Neural cell (in vitro differentiated cells): ENCODE results near the gene TMEM190.
"Not testable (repeated sequence)": the region's sequence is repeated elsewhere in the genome, so short reads cannot be mapped to it uniquely, and the experiment has no call there.

Experiments
- CTCF ChIP-seq: fragments of 450-650 bp; IDR thresholded peaks from 2 replicates; pipeline ENCODE4 v1.5.1; 2014; ENCODE audit warnings: antibody characterized with exemption, mild to moderate bottlenecking, moderate library complexity; ENCODE audit not compliant: poor library complexity, severe bottlenecking
- EP300 ChIP-seq: fragments of 450-650 bp; conservative IDR thresholded peaks from 2 replicates; pipeline ENCODE4 v1.6.1; 2014; ENCODE audit warnings: antibody characterized with exemption, mild to moderate bottlenecking, moderate library complexity; ENCODE audit not compliant: poor library complexity, severe bottlenecking
- EZH2 ChIP-seq: fragments of 200-600, 300-800 bp; shearing (Covaris generic), sonication (generic); IDR thresholded peaks from 2 replicates; pipeline ENCODE4 v1.6.1; 2014; ENCODE audit warnings: antibody characterized with exemption, low read length, borderline replicate concordance, mild to moderate bottlenecking; ENCODE audit not compliant: insufficient read depth, poor library complexity, severe bottlenecking
- MXI1 ChIP-seq: fragments of 450-650 bp; conservative IDR thresholded peaks from 2 replicates; pipeline ENCODE4 v1.6.1; 2014; ENCODE audit warnings: antibody characterized with exemption, mild to moderate bottlenecking; ENCODE audit not compliant: poor library complexity, severe bottlenecking
- POLR2AphosphoS5 ChIP-seq: IDR thresholded peaks from 2 replicates; pipeline ENCODE4 v1.6.1; 2012
- RAD21 ChIP-seq: fragments of 450-650 bp; conservative IDR thresholded peaks from 2 replicates; pipeline ENCODE4 v1.6.1; 2014; ENCODE audit warnings: antibody characterized with exemption, mild to moderate bottlenecking, moderate library complexity
- SMC3 ChIP-seq: fragments of 450-650 bp; conservative IDR thresholded peaks from 2 replicates; pipeline ENCODE4 v1.6.1; 2014; ENCODE audit warnings: antibody characterized with exemption, mild to moderate bottlenecking, moderate library complexity; ENCODE audit not compliant: poor library complexity

GRCh38 chr19:55329791-55330190 lies 46.8 kb upstream of the TMEM190 start:
- not testable (repeated sequence) for TF ChIP-seq CTCF, MXI1, EZH2, SMC3, RAD21, EP300, POLR2AphosphoS5
